ENCODE data around the gene TMEM158.

Gene TMEM158

DNA sequence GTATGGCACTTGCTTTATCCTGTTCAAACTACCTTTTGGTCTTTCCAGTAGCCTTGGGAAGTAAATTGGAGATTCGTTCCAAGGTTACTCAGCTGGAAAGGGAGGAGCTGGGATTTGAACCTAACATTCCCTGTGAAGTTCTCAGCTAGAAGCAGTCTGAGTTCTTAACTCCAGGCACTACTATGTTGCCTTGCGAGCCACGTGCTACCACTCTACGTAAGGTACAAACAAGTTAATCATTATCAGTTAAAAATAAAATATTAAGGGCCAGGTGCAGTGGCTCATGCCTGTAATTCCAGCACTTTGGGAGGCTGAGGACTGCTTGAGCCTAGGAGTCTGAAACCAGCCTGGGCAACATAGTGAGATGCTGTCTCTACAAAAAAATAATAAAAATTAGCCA lies 49.2 kb downstream of the TMEM158 start:
- no peak for TF ChIP-seq SPI1 (IDR thresholded peaks at IDR 0.05; ENCODE audit: borderline replicate concordance, low read depth)
- TF ChIP-seq, protein P1, sequence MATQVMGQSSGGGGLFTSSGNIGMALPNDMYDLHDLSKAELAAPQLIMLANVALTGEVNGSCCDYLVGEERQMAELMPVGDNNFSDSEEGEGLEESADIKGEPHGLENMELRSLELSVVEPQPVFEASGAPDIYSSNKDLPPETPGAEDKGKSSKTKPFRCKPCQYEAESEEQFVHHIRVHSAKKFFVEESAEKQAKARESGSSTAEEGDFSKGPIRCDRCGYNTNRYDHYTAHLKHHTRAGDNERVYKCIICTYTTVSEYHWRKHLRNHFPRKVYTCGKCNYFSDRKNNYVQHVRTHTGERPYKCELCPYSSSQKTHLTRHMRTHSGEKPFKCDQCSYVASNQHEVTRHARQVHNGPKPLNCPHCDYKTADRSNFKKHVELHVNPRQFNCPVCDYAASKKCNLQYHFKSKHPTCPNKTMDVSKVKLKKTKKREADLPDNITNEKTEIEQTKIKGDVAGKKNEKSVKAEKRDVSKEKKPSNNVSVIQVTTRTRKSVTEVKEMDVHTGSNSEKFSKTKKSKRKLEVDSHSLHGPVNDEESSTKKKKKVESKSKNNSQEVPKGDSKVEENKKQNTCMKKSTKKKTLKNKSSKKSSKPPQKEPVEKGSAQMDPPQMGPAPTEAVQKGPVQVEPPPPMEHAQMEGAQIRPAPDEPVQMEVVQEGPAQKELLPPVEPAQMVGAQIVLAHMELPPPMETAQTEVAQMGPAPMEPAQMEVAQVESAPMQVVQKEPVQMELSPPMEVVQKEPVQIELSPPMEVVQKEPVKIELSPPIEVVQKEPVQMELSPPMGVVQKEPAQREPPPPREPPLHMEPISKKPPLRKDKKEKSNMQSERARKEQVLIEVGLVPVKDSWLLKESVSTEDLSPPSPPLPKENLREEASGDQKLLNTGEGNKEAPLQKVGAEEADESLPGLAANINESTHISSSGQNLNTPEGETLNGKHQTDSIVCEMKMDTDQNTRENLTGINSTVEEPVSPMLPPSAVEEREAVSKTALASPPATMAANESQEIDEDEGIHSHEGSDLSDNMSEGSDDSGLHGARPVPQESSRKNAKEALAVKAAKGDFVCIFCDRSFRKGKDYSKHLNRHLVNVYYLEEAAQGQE (IDR thresholded peaks at IDR 0.05; ENCODE audit: insufficient replicate concordance, low read depth): no peak
- no peak for TF ChIP-seq POLR2AphosphoS5 (IDR thresholded peaks at IDR 0.05; ENCODE audit: low read depth)
- no peak for TF ChIP-seq GABPA (IDR thresholded peaks at IDR 0.05; ENCODE audit: low read depth)
- TF ChIP-seq, protein P2, sequence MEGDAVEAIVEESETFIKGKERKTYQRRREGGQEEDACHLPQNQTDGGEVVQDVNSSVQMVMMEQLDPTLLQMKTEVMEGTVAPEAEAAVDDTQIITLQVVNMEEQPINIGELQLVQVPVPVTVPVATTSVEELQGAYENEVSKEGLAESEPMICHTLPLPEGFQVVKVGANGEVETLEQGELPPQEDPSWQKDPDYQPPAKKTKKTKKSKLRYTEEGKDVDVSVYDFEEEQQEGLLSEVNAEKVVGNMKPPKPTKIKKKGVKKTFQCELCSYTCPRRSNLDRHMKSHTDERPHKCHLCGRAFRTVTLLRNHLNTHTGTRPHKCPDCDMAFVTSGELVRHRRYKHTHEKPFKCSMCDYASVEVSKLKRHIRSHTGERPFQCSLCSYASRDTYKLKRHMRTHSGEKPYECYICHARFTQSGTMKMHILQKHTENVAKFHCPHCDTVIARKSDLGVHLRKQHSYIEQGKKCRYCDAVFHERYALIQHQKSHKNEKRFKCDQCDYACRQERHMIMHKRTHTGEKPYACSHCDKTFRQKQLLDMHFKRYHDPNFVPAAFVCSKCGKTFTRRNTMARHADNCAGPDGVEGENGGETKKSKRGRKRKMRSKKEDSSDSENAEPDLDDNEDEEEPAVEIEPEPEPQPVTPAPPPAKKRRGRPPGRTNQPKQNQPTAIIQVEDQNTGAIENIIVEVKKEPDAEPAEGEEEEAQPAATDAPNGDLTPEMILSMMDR (IDR thresholded peaks at IDR 0.05; ENCODE audit: insufficient read depth, low read length): no peak
- DNase-seq (ENCODE audit: low read depth in 1 of 2, low spot score in 1 of 2): no peak
- Histone ChIP-seq H3K27me3 (ENCODE audit: insufficient read depth, poor library complexity, severe bottlenecking) (no peaks in the 10 kb centered on the region), H3K4me3 (replicated peaks; ENCODE audit: insufficient read depth, low read length) (no peak overlapping the region), H3K27ac (replicated peaks) (no peak overlapping the region)
